NK-92 (cell line): ENCODE results near the gene ADGRB3.
"Not testable (repeated sequence)": the region's sequence is repeated elsewhere in the genome, so short reads cannot be mapped to it uniquely, and the experiment has no call there.

Experiments used
- DNase-seq: peaks from one replicate; lab custom pipeline; 2025; ENCODE audit not compliant: unreplicated experiment; lab: John Stamatoyannopoulos, UW

The ADGRB3 gene

DNA sequence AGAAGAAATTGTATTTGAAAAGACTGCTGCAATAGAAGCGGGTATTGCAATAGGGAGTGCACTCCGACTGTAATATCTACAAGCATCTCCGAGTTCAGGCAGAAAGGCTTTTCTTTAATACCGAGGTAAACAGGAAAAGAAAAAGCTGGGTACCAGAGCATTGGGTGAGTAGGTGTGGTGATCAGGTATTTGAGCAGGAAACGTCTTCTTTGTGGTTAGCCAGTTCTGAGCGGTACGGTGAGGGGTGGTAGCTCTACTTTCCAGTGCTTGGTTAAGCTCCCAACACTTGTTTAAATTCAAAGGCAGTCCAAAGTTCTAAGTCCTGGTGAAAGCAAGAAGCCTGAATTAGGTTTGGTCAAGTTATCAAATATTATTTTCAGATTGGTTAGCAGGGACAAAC, 757.7 kb downstream of the ADGRB3 start:
- no peak for DNase-seq

DNA sequence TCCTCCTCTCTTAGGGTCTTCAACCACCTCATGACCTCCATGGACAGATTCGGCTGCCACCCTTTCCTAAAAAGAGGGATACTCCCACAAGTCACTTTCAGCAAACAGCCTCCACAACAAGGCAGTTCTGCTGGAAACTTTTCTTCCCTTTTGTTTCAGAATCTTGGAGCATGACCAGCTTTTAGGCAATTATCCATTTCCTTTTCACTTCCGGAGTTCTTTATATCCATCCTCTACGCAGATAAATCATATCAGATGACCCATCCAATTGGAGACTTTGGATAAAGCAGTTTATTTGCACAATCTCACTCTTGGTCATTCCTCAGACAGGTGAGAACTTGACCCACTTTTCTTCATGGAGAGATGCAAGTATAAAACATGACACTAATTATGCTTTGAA, 763.2 kb downstream of the ADGRB3 start:
- DNase-seq = no peak

DNA sequence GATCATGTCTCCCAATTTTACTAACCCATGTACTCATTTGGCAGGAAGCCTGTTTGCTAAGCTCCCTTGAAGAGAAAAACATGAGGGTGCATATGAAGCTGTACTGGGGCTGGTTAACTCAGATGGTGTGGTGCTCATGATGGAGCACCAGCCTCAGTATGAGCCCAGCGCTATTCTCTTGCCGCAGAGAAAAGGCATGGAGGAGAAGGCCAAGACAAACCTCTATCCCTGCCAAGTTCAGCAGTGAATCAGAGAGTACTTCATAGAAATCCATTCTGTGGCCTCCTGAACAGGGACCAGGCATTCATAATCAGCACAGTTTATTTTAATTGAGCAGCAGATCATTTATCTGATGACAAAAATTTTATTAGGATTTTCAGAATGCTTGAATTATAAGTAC, 763.6 kb downstream of the ADGRB3 start:
- no peak for DNase-seq

DNA sequence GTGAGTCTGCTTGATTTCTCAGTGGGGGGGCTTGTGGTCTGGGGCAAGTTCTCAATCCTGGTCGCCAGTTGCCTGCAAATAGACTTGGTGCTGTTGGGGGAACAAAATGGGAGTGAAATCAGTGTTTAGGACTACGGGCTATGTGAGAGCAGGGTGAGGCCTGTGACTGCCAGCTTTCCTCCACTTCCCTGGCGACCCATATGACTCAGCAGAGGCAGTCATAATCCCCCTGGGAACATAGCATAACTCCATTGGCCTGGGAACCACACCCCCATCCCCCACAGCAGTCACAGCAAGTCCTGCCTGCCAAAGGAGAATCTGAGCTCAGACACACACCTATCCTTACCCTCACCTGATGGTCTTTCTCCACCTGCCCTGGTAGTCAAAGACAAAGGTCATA, 773.8 kb downstream of the ADGRB3 start:
- DNase-seq = no peak

DNA sequence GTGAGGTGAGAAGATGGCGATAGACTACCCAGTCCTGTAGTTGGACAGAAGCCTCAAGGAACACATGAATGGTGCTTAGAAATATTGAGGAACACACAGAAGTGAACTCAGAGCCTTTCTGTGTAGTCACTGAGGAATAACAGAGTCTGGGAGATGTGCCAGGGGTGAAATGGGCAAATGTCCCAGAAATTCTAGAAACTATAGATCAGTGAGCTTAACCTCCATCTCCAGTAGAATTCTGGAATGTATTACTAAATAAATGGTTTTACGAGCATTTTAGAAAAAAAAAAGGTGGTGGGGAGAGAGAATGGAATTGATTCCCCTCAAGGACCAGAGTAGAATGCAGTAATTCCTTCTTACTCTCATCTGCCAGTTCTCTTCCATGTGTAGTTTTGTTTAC, 781.7 kb downstream of the ADGRB3 start:
- DNase-seq = no peak

DNA sequence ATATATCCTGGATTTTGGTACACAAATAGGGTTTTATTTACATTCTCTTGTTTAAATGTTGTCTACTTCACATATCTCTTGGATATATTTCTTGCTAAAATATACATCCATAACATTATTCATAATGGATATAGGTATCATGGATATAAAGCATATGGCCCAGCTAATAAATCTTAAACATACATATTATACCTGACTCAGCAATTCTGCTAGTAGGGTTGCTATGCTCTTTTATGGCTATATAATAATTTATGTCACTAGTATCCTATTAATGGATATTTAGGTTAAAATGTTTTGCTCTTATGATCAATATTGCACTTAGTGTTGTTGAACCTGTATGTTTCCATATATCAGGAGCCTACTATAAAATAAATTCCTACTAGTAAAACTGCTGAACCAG, 786.2 kb downstream of the ADGRB3 start:
- no peak for DNase-seq

DNA sequence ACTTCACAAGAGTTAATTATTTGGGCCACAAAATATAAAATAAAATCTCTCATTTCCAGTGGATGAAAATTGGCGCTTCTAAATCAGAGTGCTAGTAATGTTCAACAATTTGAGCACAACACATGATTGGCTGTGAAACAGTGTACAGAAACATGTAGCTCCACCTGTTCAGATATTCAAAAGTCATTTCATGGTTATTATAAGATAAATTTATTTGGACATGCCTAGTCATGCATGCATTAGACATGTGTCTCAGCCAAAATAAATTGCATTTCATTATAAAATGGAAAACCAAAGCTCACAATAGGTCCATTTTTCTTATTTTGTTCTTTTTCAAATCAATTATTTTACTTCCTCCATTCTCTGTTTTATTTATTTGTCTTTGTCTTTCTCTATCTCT, 786.9 kb downstream of the ADGRB3 start:
- DNase-seq = no peak

DNA sequence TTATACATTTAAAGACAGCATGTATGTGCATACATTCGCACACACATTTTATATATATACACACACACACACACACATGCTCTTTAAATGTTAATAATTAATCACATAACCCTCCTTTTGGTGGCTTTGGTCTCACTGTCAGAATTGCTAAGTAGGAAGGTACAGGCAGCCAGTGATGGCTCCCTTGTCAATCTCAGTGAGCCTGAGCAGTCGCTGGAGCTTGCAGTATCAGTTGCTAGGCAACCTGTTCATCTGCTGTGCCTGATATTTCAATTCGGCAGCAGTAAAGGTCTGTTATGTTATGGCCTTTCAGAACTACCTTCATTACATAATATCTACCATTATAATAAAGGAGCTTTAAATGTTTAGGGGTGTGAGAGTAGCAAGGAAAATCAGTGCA, 787.4 kb downstream of the ADGRB3 start:
- DNase-seq = no peak

DNA sequence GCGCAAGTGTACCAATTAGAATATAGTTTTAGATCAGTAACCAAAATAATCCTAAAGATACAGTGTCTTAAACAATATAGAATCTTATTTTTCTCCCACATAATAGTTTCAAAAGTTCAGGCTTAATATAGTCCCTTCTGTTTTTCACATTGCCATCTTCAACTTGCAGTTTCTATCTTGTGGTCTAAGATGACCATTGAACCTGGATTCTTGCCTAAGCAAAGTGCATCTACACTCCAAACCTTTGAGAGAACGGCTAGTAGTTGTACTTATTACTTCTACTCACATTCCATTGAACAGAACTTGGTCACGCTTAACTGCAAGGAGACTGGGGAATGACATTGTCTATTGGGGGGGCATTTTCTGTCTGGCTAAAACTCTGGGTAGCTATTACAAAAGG, 788.7 kb downstream of the ADGRB3 start:
- no peak for DNase-seq

DNA sequence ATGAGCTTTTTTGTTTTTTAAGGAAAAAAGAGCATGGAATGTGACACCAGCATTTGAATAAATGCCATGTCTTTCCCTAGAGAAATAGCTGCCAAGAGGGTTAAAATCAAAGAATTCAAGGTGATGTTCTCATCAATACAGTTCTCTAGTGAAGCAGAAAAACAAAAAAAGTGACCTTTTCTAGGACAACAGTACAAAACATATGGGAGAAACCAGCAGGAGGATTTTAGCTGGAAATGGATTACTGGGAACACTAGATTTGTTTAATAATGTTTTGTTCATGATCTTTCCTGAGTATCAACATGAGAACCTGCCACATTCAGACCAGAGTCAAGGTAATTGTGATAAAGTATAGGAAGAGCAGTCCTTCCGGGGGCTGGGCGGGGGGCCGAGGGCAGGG, 789.5 kb downstream of the ADGRB3 start:
- DNase-seq = no peak

DNA sequence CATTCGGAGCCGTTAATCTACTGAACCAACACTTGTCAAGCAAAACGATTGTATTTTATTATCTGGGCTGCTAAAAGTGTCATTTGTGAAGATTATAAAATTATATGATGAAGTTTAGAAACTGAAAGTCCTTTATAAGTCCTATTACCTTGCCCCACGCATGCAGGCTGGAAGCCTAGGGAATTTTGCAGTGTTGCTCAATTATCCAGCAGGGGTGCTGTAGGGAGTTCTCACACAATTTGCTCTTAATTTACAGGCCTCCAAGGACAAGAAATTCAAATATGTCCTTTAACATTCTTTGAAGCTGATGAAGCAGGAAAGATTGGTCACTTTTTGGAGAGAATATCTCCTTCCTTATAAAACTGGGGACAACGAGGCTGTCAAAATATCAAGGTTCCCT, 792.8 kb downstream of the ADGRB3 start:
- DNase-seq = no peak

DNA sequence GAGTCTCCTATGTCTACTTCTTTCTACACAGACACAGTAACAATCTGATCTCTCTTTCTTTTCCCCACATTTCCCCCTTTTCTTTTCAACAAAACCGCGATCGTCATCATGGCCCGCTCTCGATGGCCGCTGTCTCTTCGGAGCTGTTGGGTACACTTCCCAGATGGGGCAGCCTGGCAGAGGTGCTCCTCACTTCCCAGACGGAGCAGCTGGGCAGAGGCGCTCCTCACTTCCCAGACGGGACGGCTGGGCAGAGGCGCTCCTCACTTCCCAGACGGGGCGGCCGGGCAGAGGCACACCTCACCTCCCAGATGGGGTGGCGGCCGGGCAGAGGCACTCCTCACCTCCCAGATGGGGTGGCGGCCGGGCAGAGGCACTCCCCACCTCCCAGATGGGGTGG, 797.1 kb downstream of the ADGRB3 start:
- not testable (repeated sequence) for DNase-seq

DNA sequence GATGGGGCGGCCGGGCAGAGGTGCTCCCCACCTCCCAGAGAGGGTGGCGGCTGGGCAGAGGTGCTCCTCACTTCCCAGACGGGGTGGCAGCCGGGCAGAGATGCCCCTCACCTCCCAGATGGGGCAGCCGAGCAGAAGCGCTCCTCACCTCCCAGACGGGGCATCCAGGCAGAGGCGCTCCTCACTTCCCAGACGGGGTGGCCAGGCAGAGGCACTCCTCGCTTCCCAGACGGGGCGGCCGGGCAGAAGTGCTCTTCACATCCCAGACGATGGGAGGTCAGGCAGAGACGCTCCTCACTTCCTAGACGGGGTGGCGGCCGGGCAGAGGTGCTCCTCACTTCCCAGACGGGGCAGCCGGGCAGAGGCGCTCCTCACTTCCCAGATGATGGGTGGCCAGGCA, 798.0 kb downstream of the ADGRB3 start:
- not testable (repeated sequence) for DNase-seq

DNA sequence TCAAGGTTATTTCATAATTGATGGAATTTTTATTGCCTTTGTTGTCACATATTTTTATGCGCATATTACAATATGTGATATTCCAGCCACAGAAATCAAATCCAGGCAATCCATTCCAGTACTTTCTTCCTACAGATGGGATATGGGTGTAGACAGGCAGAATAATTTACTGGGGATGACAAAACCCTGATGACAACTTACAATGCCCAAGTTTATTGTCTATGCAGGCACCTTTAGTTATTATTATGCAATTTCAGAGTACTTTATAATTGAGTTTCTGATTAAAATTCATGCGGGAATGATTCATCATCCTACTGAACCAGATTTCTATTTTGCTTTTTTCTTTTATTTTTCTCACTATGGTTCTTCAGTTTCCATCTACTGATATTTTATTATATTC, 803.0 kb downstream of the ADGRB3 start:
- DNase-seq = no peak
